ENCODE results near the gene TGM2.

TGM2 gene

GRCh38 chr20:38165089-38165965 is at the start of gene TGM2:
TGM2 (minus strand) TSS chr20:38165270; CDS start chr20:38165198, 72 bp downstream.
- Mint-ChIP-seq H3K9me3 (no peaks in the 10 kb centered on the region), H3K27ac (no peak within 1 kb of the TSS), H3K27me3 (peaks cover 13% of the 10 kb centered on the region), H3K4me3 (no peak within 1 kb of the TSS), H3K4me1 (peaks cover 5% of the 10 kb centered on the region), H3K36me3 (no peaks in the 10 kb centered on the region)

GRCh38 chr20:38214256-38215193 is 49.5 kb upstream of the TGM2 start:
- H3K4me1 Mint-ChIP-seq, result no peaks in the 10 kb centered on the region
- H3K27ac Mint-ChIP-seq, result no peak overlapping the region
- H3K4me3 Mint-ChIP-seq, result no peak overlapping the region
- H3K27me3 Mint-ChIP-seq, result no peaks in the 10 kb centered on the region
- no peaks in the 10 kb centered on the region for H3K36me3 Mint-ChIP-seq
- H3K9me3 Mint-ChIP-seq, result no peaks in the 10 kb centered on the region

DNA sequence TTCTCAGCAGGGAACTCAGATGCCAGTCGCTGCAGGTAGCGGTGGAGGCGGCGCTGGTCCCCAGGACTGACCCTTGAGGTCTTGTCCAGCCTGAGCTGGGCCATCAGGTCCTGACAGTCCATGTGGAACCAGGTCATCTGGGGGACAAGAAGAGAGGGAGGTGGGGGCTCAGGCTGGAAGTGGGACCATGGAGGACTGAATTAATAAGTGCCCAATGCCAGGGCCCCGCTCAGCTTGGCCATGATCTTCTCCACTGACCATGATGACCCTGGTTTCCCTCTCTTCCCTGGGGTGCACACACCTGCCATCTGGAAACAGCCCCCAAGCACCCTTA is 48.5 kb upstream of the TGM2 start:
- Mint-ChIP-seq H3K4me3 (no peak overlapping the region), H3K27ac (no peak overlapping the region), H3K9me3 (no peaks in the 10 kb centered on the region), H3K27me3 (no peaks in the 10 kb centered on the region), H3K36me3 (no peaks in the 10 kb centered on the region), H3K4me1 (no peaks in the 10 kb centered on the region)

GRCh38 chr20:38212806-38213606 is 47.9 kb upstream of the TGM2 start:
- no peaks in the 10 kb centered on the region for H3K9me3 Mint-ChIP-seq
- H3K4me1 Mint-ChIP-seq, result no peaks in the 10 kb centered on the region
- H3K27ac Mint-ChIP-seq, result no peak overlapping the region
- no peaks in the 10 kb centered on the region for H3K27me3 Mint-ChIP-seq
- no peak overlapping the region for H3K4me3 Mint-ChIP-seq
- no peaks in the 10 kb centered on the region for H3K36me3 Mint-ChIP-seq

- Mint-ChIP-seq H3K36me3 (no peaks in the 10 kb centered on the region), H3K4me1 (no peaks in the 10 kb centered on the region), H3K27ac (no peak overlapping the region), H3K27me3 (no peaks in the 10 kb centered on the region), H3K9me3 (no peaks in the 10 kb centered on the region), H3K4me3 (no peak overlapping the region)
Observed at GRCh38 chr20:38211200-38212097, 46.4 kb upstream of the TGM2 start.

GRCh38 chr20:38210741-38211140 is 45.7 kb upstream of the TGM2 start:
- no peak overlapping the region for H3K27ac Mint-ChIP-seq
- H3K4me1 Mint-ChIP-seq, result no peaks in the 10 kb centered on the region
- no peaks in the 10 kb centered on the region for H3K27me3 Mint-ChIP-seq

DNA sequence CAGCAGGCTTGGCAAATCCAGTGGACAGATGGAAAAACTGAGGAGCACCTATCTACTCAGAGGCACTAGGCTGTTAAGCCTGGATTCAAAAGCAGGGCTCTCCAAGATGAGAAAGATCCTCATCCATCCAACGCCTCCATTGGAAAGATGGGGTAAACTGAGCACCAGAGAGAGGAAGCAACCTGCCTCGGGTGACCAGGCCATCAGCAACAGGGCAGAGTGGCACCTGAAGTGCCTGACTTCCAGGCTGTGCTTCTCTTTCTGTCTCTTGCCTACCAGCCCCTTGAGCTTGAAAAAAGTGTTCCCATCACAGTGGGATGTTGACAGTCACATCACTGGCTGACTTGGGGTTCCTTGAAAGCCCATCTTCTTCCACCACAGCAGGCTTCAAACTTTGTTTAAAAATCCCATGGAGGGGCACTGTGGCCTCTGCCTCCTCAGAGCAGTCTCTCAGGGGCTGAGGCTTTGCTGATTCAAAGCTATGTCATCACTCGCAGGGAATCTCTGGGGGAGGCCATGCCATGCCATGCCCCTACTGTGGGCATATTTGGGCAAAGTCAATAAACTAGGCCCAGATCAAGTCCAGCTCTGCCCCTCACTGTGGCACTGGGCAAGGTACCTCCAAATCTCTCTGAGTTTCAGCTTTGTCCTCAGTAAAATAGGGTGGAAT is 44.8 kb upstream of the TGM2 start:
- H3K9me3 Mint-ChIP-seq, result no peaks in the 10 kb centered on the region
- H3K27me3 Mint-ChIP-seq, result no peaks in the 10 kb centered on the region
- no peaks in the 10 kb centered on the region for H3K36me3 Mint-ChIP-seq
- no peaks in the 10 kb centered on the region for H3K4me1 Mint-ChIP-seq
- H3K4me3 Mint-ChIP-seq, result no peak overlapping the region
- no peak overlapping the region for H3K27ac Mint-ChIP-seq

More at GRCh38 chr20:38210741-38211140, 45.7 kb upstream of the TGM2 start:
- Mint-ChIP-seq H3K9me3 (no peaks in the 10 kb centered on the region), H3K36me3 (no peaks in the 10 kb centered on the region), H3K4me3 (no peak overlapping the region)

GRCh38 chr20:38209054-38209675 is 44.1 kb upstream of the TGM2 start:
- Mint-ChIP-seq H3K27ac (no peak overlapping the region), H3K36me3 (no peaks in the 10 kb centered on the region), H3K27me3 (no peaks in the 10 kb centered on the region), H3K9me3 (no peaks in the 10 kb centered on the region), H3K4me1 (no peaks in the 10 kb centered on the region), H3K4me3 (no peak overlapping the region)

- no peak overlapping the region for H3K27ac Mint-ChIP-seq
- H3K4me1 Mint-ChIP-seq, result no peaks in the 10 kb centered on the region
- H3K4me3 Mint-ChIP-seq, result no peak overlapping the region
- H3K9me3 Mint-ChIP-seq, result no peaks in the 10 kb centered on the region
- H3K36me3 Mint-ChIP-seq, result no peaks in the 10 kb centered on the region
- H3K27me3 Mint-ChIP-seq, result no peaks in the 10 kb centered on the region
Observed at GRCh38 chr20:38208523-38208922, 43.5 kb upstream of the TGM2 start.

DNA sequence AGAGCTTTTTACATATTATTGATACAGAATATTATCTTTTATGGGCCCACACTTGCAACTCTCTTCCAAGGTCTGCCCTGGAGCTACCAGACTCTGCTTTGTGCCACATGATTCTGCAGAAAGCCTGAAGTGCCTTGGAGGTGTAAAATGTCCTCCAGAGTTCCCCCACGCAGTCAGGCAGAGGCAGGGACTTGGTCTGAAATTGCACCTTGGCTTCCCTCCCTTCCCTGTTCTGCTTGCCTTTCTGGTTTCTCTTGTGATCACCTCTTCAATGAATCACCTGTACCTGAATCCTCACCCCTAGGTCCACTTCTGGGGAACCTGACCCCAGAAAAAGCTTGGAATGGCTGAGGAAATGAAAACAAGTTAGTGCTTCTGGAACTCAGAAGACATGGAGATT is 43.0 kb upstream of the TGM2 start:
- no peaks in the 10 kb centered on the region for H3K36me3 Mint-ChIP-seq
- no peaks in the 10 kb centered on the region for H3K9me3 Mint-ChIP-seq
- H3K27me3 Mint-ChIP-seq, result no peaks in the 10 kb centered on the region
- H3K27ac Mint-ChIP-seq, result no peak overlapping the region
- no peaks in the 10 kb centered on the region for H3K4me1 Mint-ChIP-seq
- H3K4me3 Mint-ChIP-seq, result no peak overlapping the region

DNA sequence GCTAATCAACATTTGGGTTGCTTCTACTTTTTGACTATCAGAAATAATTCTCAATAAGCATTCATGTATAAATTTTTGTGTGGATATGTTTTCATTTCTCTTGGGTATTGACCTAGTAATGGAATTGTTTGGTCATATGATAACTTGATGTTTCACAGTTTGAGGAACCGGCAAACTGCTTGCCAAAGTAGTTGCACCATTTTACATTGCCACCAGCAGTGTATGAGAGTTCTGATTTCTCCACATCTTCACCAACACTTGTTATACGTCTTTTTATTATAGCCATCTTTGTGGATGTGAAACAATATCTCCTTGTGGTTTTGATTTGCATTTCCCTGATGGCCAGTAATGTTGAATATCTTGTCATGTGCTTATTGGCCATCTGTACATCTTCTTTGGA is 42.6 kb upstream of the TGM2 start:
- Mint-ChIP-seq H3K36me3 (no peaks in the 10 kb centered on the region), H3K4me3 (no peak overlapping the region), H3K27me3 (no peaks in the 10 kb centered on the region), H3K4me1 (no peaks in the 10 kb centered on the region), H3K27ac (no peak overlapping the region), H3K9me3 (no peaks in the 10 kb centered on the region)

GRCh38 chr20:38205001-38205400 is 39.9 kb upstream of the TGM2 start:
- H3K9me3 Mint-ChIP-seq, result no peaks in the 10 kb centered on the region
- no peak overlapping the region for H3K4me3 Mint-ChIP-seq
- H3K36me3 Mint-ChIP-seq, result no peaks in the 10 kb centered on the region
- H3K4me1 Mint-ChIP-seq, result no peaks in the 10 kb centered on the region
- no peak overlapping the region for H3K27ac Mint-ChIP-seq
- H3K27me3 Mint-ChIP-seq, result no peaks in the 10 kb centered on the region

DNA sequence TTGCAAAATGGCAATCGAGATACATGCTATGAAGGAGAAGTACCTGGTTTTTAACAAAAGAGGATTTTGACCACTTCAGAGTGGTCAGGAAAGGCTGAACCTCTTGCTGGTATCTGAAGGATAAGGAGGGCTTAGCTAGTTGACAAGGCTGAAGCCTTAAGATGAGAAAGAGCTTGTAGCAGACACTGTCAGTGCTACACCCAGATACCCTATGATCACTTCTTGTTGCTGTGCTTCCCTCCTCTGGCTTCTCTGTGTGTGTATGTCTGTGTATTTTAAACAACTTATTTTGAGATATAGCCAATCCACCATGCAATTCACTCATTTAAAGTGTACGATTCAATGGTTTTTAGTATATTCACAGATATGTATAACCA is 38.9 kb upstream of the TGM2 start:
- no peak overlapping the region for H3K4me3 Mint-ChIP-seq
- no peaks in the 10 kb centered on the region for H3K27me3 Mint-ChIP-seq
- H3K4me1 Mint-ChIP-seq, result no peaks in the 10 kb centered on the region
- H3K36me3 Mint-ChIP-seq, result no peaks in the 10 kb centered on the region
- no peaks in the 10 kb centered on the region for H3K9me3 Mint-ChIP-seq
- no peak overlapping the region for H3K27ac Mint-ChIP-seq
